Osteocyte (in vitro differentiated cells): Measurements from ENCODE around the gene REEP3. TPM values are rescaled to one million over a fixed set of nuclear protein-coding genes. Genes with fewer than 3 reads are reported as not detected.

ENCODE experiments used
- DNase-seq: peaks from one replicate; pipeline ENCODE4 v3.0.0; 2021; ENCODE audit warnings: mixed read lengths; ENCODE audit not compliant: unreplicated experiment; ENCODE audit errors: extremely low spot score
- H3K27ac Mint-ChIP-seq: one replicate; pipeline ENCODE4 v1.8.0; 2021; ENCODE audit warnings: mild to moderate bottlenecking, mixed read lengths; ENCODE audit not compliant: unreplicated experiment
- H3K27me3 Mint-ChIP-seq: one replicate; pipeline ENCODE4 v1.8.0; 2021; ENCODE audit warnings: mixed read lengths; ENCODE audit not compliant: unreplicated experiment
- H3K36me3 Mint-ChIP-seq: one replicate; pipeline ENCODE4 v1.8.0; 2021; ENCODE audit warnings: mixed read lengths; ENCODE audit not compliant: unreplicated experiment
- H3K4me1 Mint-ChIP-seq: one replicate; pipeline ENCODE4 v1.8.0; 2021; ENCODE audit warnings: mixed read lengths; ENCODE audit not compliant: unreplicated experiment
- H3K4me3 Mint-ChIP-seq: one replicate; pipeline ENCODE4 v1.8.0; 2021; ENCODE audit warnings: mild to moderate bottlenecking, moderate library complexity, mixed read lengths; ENCODE audit not compliant: unreplicated experiment
- H3K9me3 Mint-ChIP-seq: one replicate; pipeline ENCODE4 v1.8.0; 2021; ENCODE audit warnings: mixed read lengths; ENCODE audit not compliant: unreplicated experiment
- long read RNA-seq: library from polyadenylated mRNA; unstranded; transcript quantifications from one replicate; pipeline ENCODE4 v2.0.0, GENCODE V29; 2021
- total RNA-seq: library from RNA; stranded (reverse); gene quantifications from 2 replicates; pipeline ENCODE4 v1.2.1, GENCODE V29; 2021
- TF ChIP-seq, protein P1 (sequence below): fragments of 200-600 bp; sonication (generic); IDR thresholded peaks from 2 replicates; pipeline ENCODE4 v1.5.0; 2021; ENCODE audit warnings: antibody characterized with exemption, mild to moderate bottlenecking, moderate library complexity

The REEP3 gene
- 80.4 and 85.7 TPM in 2 replicates for total RNA-seq
- long read RNA-seq, full-length matches to known transcripts, result 9 of 41 reads
- long read RNA-seq, partial matches to known transcripts, result 5 of 41 reads
- long read RNA-seq, other reads (novel, unspliced or antisense), result 27 of 41 reads

DNA sequence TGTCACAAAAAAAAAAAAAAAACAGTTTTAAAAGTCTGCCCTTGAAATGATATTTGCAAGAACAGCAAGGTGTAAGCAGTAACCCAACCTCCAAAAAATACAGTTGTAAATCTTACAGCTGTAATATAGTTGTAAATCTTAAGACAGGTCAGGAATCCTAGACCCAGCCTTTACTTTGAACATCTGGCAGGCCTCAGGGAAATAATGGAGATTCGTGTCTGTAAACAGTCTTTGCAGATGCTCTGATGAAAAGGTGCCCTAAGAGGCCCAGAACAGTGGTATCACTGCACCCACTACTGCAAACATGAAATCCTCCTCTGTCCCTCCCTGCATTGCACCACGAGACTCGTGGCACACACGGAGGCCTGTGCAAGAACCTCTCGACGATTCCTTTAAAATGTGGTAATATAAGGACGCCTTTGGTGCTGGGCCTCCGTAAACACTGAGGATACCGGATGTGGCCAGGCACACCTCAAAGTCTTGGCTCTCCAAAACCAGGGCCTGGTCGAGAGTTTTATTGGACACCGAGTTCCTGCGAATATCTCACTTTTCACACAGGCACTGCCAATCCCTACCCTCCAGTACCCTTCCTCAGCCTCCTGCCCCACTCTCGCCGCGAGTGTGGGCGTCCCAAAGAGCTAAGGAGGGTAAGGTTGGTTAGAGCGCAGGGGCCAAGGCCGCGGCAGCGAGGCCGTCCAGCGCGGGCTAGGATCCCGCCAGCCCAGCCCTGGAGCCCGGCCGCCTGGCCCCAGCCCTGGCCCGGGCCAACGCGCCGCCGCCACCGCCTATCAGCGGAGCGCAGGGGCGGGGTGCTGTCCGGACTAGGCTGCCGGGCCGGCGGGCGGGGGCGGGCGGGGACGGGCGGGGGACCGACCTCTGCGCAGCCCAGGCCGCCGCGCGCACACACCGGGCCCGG lies at the start of gene REEP3:
REEP3 (plus strand) TSS at position 902 of the 916 bp plus-strand sequence. CDS start 145 bp downstream, outside the sequence.
- Mint-ChIP-seq H3K27me3 (no peaks in the 10 kb centered on the region), H3K9me3 (no peaks in the 10 kb centered on the region), H3K36me3 (peaks cover 22% of the 10 kb centered on the region), H3K4me1 (peaks cover 71% of the 10 kb centered on the region), H3K4me3 (peak within 1 kb of the TSS; percentile 88), H3K27ac (peak within 1 kb of the TSS; percentile 95)
- peak; percentile 88 for DNase-seq
- TF ChIP-seq, protein P1, sequence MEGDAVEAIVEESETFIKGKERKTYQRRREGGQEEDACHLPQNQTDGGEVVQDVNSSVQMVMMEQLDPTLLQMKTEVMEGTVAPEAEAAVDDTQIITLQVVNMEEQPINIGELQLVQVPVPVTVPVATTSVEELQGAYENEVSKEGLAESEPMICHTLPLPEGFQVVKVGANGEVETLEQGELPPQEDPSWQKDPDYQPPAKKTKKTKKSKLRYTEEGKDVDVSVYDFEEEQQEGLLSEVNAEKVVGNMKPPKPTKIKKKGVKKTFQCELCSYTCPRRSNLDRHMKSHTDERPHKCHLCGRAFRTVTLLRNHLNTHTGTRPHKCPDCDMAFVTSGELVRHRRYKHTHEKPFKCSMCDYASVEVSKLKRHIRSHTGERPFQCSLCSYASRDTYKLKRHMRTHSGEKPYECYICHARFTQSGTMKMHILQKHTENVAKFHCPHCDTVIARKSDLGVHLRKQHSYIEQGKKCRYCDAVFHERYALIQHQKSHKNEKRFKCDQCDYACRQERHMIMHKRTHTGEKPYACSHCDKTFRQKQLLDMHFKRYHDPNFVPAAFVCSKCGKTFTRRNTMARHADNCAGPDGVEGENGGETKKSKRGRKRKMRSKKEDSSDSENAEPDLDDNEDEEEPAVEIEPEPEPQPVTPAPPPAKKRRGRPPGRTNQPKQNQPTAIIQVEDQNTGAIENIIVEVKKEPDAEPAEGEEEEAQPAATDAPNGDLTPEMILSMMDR, result no peak

- no peak overlapping the region for H3K27ac Mint-ChIP-seq
Measured at GRCh38 chr10:63474488-63474887, 46.7 kb upstream of the REEP3 start.

GRCh38 chr10:63477927-63478326 lies 43.3 kb upstream of the REEP3 start:
- Mint-ChIP-seq H3K9me3 (no peaks in the 10 kb centered on the region), H3K27me3 (no peaks in the 10 kb centered on the region), H3K4me3 (no peak overlapping the region), H3K4me1 (peaks cover 14% of the 10 kb centered on the region), H3K27ac (no peak overlapping the region), H3K36me3 (no peaks in the 10 kb centered on the region)
- TF ChIP-seq, protein P1, result no peak
- no peak for DNase-seq

More at GRCh38 chr10:63474488-63474887, 46.7 kb upstream of the REEP3 start:
- Mint-ChIP-seq H3K36me3 (no peaks in the 10 kb centered on the region), H3K9me3 (no peaks in the 10 kb centered on the region), H3K4me3 (no peak overlapping the region), H3K4me1 (peaks cover 22% of the 10 kb centered on the region), H3K27me3 (no peaks in the 10 kb centered on the region)
- no peak for DNase-seq
- TF ChIP-seq, protein P1, result no peak

- peaks cover 15% of the 10 kb centered on the region for H3K4me1 Mint-ChIP-seq
- no peaks in the 10 kb centered on the region for H3K27me3 Mint-ChIP-seq
- H3K9me3 Mint-ChIP-seq, result no peaks in the 10 kb centered on the region
- no peak overlapping the region for H3K4me3 Mint-ChIP-seq
- DNase-seq, result no peak
- H3K36me3 Mint-ChIP-seq, result no peaks in the 10 kb centered on the region
- no peak overlapping the region for H3K27ac Mint-ChIP-seq
- TF ChIP-seq, protein P1, result no peak
Measured at GRCh38 chr10:63478564-63478963, 42.6 kb upstream of the REEP3 start.

DNA sequence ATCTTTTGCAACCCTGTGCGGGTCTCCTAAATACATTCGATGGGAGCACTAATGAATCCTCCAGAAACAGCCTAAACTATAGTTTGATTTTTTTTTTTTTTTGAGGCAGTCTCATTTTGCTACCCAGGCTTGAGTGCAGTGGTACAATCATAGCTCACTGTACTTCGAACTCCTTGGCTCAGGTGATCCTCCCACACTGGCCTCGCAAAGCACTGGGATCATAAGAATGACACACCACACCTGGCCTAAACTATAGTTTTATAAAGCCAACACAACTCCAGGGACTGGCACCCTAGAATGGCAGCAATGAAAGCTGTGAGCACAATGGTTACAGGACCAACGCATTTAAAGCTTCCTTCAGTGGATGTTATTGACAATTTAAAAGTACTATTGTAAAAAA lies 41.0 kb upstream of the REEP3 start:
- Mint-ChIP-seq H3K27ac (no peak overlapping the region), H3K27me3 (no peaks in the 10 kb centered on the region)
- TF ChIP-seq, protein P1, result no peak

More for the DNA sequence above, 41.0 kb upstream of the REEP3 start:
- Mint-ChIP-seq H3K9me3 (no peaks in the 10 kb centered on the region), H3K4me1 (peaks cover 14% of the 10 kb centered on the region), H3K36me3 (no peaks in the 10 kb centered on the region), H3K4me3 (no peak overlapping the region)
- DNase-seq, result no peak
